ENCODE measurements around the gene CTSL.

DNA sequence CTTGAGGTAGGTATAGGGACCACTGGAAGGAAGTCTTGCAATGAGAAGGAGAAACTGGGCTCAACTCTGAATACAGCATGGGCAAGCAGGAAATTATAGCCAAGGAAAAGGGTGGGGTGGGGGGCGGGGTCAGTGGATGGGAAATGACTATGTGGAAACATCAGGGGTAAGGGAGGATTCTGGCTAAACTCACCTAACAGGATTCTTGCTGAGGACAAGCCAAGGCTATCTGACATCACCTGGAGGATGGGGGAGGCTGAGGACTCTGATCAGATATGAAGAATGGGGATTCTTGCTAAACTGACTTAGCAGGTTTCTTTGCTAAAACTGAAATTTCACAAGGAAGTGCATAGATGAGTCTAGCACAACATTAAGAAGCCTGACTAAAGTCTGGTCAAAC, 40.8 kb downstream of the CTSL start:
- TF ChIP-seq SETDB1 (IDR thresholded peaks at IDR 0.05; ENCODE audit: insufficient read length, low read length) (no peak), PRDM1 (tag by site-specific recombination; IDR thresholded peaks at IDR 0.05) (no peak), ZNF768 (tag by site-specific recombination; IDR thresholded peaks at IDR 0.05) (no peak), ZNF37A (tag by site-specific recombination; IDR thresholded peaks at IDR 0.05) (no peak), ZNF561 (tag by site-specific recombination; IDR thresholded peaks at IDR 0.05; ENCODE audit: borderline replicate concordance) (no peak), ZNF138 (tag by site-specific recombination; IDR thresholded peaks at IDR 0.05; ENCODE audit: borderline replicate concordance) (no peak), ZNF121 (tag by site-specific recombination; IDR thresholded peaks at IDR 0.05) (no peak), ZBTB8A (tag by site-specific recombination; IDR thresholded peaks at IDR 0.05) (no peak)
- TF ChIP-seq, protein P1, sequence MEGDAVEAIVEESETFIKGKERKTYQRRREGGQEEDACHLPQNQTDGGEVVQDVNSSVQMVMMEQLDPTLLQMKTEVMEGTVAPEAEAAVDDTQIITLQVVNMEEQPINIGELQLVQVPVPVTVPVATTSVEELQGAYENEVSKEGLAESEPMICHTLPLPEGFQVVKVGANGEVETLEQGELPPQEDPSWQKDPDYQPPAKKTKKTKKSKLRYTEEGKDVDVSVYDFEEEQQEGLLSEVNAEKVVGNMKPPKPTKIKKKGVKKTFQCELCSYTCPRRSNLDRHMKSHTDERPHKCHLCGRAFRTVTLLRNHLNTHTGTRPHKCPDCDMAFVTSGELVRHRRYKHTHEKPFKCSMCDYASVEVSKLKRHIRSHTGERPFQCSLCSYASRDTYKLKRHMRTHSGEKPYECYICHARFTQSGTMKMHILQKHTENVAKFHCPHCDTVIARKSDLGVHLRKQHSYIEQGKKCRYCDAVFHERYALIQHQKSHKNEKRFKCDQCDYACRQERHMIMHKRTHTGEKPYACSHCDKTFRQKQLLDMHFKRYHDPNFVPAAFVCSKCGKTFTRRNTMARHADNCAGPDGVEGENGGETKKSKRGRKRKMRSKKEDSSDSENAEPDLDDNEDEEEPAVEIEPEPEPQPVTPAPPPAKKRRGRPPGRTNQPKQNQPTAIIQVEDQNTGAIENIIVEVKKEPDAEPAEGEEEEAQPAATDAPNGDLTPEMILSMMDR (tag by site-specific recombination; IDR thresholded peaks at IDR 0.05) = no peak
- TF ChIP-seq, protein P2, sequence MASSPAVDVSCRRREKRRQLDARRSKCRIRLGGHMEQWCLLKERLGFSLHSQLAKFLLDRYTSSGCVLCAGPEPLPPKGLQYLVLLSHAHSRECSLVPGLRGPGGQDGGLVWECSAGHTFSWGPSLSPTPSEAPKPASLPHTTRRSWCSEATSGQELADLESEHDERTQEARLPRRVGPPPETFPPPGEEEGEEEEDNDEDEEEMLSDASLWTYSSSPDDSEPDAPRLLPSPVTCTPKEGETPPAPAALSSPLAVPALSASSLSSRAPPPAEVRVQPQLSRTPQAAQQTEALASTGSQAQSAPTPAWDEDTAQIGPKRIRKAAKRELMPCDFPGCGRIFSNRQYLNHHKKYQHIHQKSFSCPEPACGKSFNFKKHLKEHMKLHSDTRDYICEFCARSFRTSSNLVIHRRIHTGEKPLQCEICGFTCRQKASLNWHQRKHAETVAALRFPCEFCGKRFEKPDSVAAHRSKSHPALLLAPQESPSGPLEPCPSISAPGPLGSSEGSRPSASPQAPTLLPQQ (tag by site-specific recombination; IDR thresholded peaks at IDR 0.05) = no peak
